Measurements from ENCODE around the gene RPL38.

The RPL38 gene

GRCh38 chr17:74245871-74246270 lies 42.4 kb downstream of the RPL38 start:
- no peak for TF ChIP-seq CTCF (conservative IDR thresholded peaks at IDR 0.05; ENCODE audit: low read depth, low read length)
- no peak overlapping the region for H3K4me3 ChIP-seq (ENCODE audit: low read length)
- DNase-seq (ENCODE audit: low read depth) = no peak

GRCh38 chr17:74249590-74250270 lies 46.3 kb downstream of the RPL38 start:
- H3K4me3 ChIP-seq (ENCODE audit: low read length) = no peak overlapping the region
- DNase-seq (ENCODE audit: low read depth) = no peak
- TF ChIP-seq CTCF (conservative IDR thresholded peaks at IDR 0.05; ENCODE audit: low read depth, low read length) = no peak

DNA sequence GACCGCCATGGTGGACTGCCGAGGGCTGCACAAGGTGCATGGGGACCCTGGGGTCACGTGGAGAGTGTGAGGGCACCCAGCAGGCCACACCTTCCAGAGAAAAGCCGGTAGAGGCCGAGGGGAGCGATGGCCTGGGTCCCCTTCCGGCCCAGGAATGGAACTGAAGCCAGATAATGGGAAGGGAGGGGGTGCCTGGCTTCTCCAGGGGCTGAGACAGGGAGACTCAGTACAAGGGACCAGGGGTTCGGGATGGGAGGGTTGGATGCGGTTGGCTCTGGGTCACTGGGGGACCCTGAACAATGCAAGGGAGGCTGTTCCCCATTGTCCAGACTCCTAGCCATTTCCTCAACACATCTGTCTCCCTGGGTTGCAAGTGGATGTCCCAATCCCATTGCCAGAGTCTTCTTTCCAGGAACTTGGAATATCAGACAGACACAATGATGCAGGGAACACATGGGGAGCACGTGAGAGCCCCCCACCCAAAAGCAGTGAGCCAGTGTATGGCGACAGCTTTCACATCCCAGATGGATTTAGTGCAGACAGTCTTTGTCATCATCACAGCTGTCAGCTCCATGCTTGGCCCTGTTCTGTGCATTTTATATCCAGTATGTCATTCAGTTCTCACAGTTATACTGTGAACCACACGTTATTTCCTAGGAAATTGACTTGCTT lies 47.0 kb downstream of the RPL38 start:
- no peak overlapping the region for H3K4me3 ChIP-seq (ENCODE audit: low read length)
- no peak for TF ChIP-seq CTCF (conservative IDR thresholded peaks at IDR 0.05; ENCODE audit: low read depth, low read length)

GRCh38 chr17:74251051-74251450 lies 47.6 kb downstream of the RPL38 start:
- H3K4me3 ChIP-seq (ENCODE audit: low read length) = no peak overlapping the region
- no peak for TF ChIP-seq CTCF (conservative IDR thresholded peaks at IDR 0.05; ENCODE audit: low read depth, low read length)
- DNase-seq (ENCODE audit: low read depth) = no peak

More for the DNA sequence above, 47.0 kb downstream of the RPL38 start:
- no peak for DNase-seq (ENCODE audit: low read depth)

- TF ChIP-seq CTCF (conservative IDR thresholded peaks at IDR 0.05; ENCODE audit: low read depth, low read length) = no peak
- DNase-seq (ENCODE audit: low read depth) = no peak
- H3K4me3 ChIP-seq (ENCODE audit: low read length) = no peak overlapping the region
Measured at GRCh38 chr17:74251569-74251968, 48.1 kb downstream of the RPL38 start.

DNA sequence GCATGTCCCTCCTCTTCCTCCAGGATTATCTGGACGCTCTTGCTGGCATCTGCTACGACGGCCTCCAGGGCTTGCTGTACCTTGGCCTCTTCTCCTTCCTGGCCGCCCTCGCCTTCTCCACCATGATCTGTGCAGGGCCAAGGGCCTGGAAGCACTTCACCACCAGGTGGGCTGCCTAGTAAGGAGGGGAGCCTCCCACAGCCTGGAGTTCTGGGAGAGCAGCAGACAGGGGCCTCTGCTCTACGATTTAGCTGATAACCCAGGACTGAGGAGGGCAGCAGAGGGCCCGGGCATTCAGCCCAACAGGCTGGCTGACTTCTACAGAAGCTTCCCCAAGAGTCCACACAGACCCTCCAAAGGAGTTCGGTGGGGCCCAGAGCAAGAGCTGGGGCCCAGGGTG lies 48.7 kb downstream of the RPL38 start:
- DNase-seq (ENCODE audit: low read depth) = no peak
- no peak overlapping the region for H3K4me3 ChIP-seq (ENCODE audit: low read length)
- TF ChIP-seq CTCF (conservative IDR thresholded peaks at IDR 0.05; ENCODE audit: low read depth, low read length) = no peak

DNA sequence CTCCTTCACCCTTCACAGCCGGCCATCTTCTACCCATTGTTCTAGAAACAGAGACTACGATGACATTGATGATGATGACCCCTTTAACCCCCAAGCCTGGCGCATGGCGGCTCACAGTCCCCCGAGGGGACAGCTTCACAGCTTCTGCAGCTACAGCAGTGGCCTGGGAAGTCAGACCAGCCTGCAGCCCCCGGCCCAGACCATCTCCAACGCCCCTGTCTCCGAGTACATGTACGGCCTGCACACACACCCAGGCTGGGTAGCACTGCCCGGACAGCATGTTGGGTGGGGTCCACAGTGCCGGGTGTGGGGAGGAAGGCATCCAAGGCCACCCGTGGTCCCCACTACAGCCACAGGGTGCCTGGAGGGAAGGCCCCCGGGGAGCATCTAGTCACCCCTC lies 49.6 kb downstream of the RPL38 start:
- no peak for TF ChIP-seq CTCF (conservative IDR thresholded peaks at IDR 0.05; ENCODE audit: low read depth, low read length)

More for the DNA sequence above, 49.6 kb downstream of the RPL38 start:
- DNase-seq (ENCODE audit: low read depth) = no peak
- H3K4me3 ChIP-seq (ENCODE audit: low read length) = no peak overlapping the region
